K562 (cell line): ENCODE measurements around the gene SPAG16. TPM values are rescaled to one million over a fixed set of nuclear protein-coding genes. Genes with fewer than 3 reads are reported as not detected.

Experiments
- ATAC-seq: fragments of 200-7000 bp; cut with Tn5 transposase; 3 replicates; pipeline ENCODE4 v1.9.1; 2020; ENCODE audit warnings: moderate library complexity
- BruUV-seq: library from RNA; stranded (reverse); fragments of 400-500 nt; replicated peaks from 2 replicates; lab custom pipeline; 2021; lab: Mats Ljungman, UMichigan
- CTCF ChIA-PET: fragments of 300-600 bp; formaldehyde crosslinking; extraction: SDS; loops from one replicate; lab custom pipeline; 2021; ENCODE audit warnings: low intra/inter-chr PET ratio; lab: Yijun Ruan, JAX
- POLR2A ChIA-PET: fragments of 300-600, 350-650 bp; sonication (Branson Sonifier 250); formaldehyde crosslinking; extraction: SDS; loops from one replicate; lab custom pipeline; 2021; ENCODE audit warnings: antibody characterized with exemption, inconsistent platforms; lab: Yijun Ruan, JAX
- DNase-seq, 4 experiments: peaks; one replicate each; pipeline versions ENCODE4 v3.0.0 to v3.0.0-alpha.2; 2011 to 2018; ENCODE audit warnings: low spot score in 3 of 4, mixed read lengths in 3 of 4; ENCODE audit errors: extremely low read depth in 1 of 4
- FAIRE-seq: peaks from 2 replicates; lab custom pipeline; 2011; peaks lifted over from hg19 to GRCh38; lab: Jason Lieb, UNC
- H2AFZ ChIP-seq: 2 replicates; pipeline ENCODE4 v1.6.0; 2011; ENCODE audit warnings: low read depth, low read length, control low read depth, inconsistent platforms
- H3K27ac ChIP-seq: fragments of 200-600 bp; 3 replicates; pipeline ENCODE4 v1.8.0; 2011; ENCODE audit warnings: low read depth, mild to moderate bottlenecking, control low read depth, inconsistent platforms, low read length, moderate library complexity, mixed read lengths; ENCODE audit errors: extremely low read depth
- H3K27me3 ChIP-seq, 2 experiments: fragments of 300-600 bp in 1 of 2; 2 replicates in 1 of 2; 3 replicates in 1 of 2; pipeline versions ENCODE4 v1.6.0 to v1.8.0; 2011; ENCODE audit warnings: inconsistent platforms in 2 of 2, low read length in 2 of 2, mild to moderate bottlenecking in 1 of 2, mixed read lengths in 1 of 2, moderate library complexity in 1 of 2; ENCODE audit not compliant: control insufficient read depth in 2 of 2, insufficient read depth in 2 of 2
- H3K36me3 ChIP-seq: fragments of 300-600 bp; 3 replicates; pipeline ENCODE4 v1.8.0; 2011; ENCODE audit warnings: mild to moderate bottlenecking, low read length, inconsistent platforms; ENCODE audit not compliant: control insufficient read depth, insufficient read depth
- H3K4me1 ChIP-seq, 2 experiments: fragments of 200-600 bp in 1 of 2; replicated peaks in 1 of 2; 2 replicates in 1 of 2; 3 replicates in 1 of 2; pipeline versions ENCODE4 v1.5.1 to v1.8.0; 2011; ENCODE audit warnings: inconsistent platforms in 2 of 2, low read length in 2 of 2, mild to moderate bottlenecking in 1 of 2, mixed read lengths in 1 of 2, moderate library complexity in 1 of 2; ENCODE audit not compliant: control insufficient read depth in 2 of 2, insufficient read depth in 2 of 2
- H3K4me2 ChIP-seq: 2 replicates; pipeline ENCODE4 v1.6.1; 2011; ENCODE audit warnings: low read length, control low read depth, inconsistent platforms, mixed read lengths; ENCODE audit not compliant: insufficient read depth
- H3K4me3 ChIP-seq: fragments of 200-600 bp; sonication (generic), shearing (Covaris generic); 2 replicates; pipeline ENCODE4 v1.5.1; 2016; ENCODE audit warnings: control low read depth, inconsistent platforms
- H3K79me2 ChIP-seq: fragments of 200-600 bp; 3 replicates; pipeline ENCODE4 v1.8.0; 2011; ENCODE audit warnings: low read length, inconsistent platforms; ENCODE audit not compliant: control insufficient read depth, insufficient read depth
- H3K9ac ChIP-seq, 2 experiments: 2 replicates each; pipeline versions ENCODE4 v1.6.0 to v1.6.1; 2011; ENCODE audit warnings: low read depth in 2 of 2, low read length in 2 of 2, control low read depth in 1 of 2, inconsistent platforms in 1 of 2, mild to moderate bottlenecking in 1 of 2, mixed read lengths in 1 of 2; ENCODE audit not compliant: insufficient read depth in 1 of 2
- H3K9me1 ChIP-seq: one replicate; pipeline ENCODE4 v1.6.0; 2011; ENCODE audit warnings: inconsistent platforms, mild to moderate bottlenecking, low read length, moderate library complexity; ENCODE audit not compliant: control insufficient read depth, insufficient read depth
- H3K9me3 ChIP-seq: replicated peaks from 2 replicates; pipeline ENCODE4 v1.5.1; 2011; ENCODE audit warnings: low read depth, low read length, inconsistent platforms; ENCODE audit not compliant: control insufficient read depth, insufficient read depth
- H4K20me1 ChIP-seq: replicated peaks from 2 replicates; pipeline ENCODE4 v1.6.1; 2011; ENCODE audit warnings: low read length, inconsistent platforms, mixed read lengths; ENCODE audit not compliant: control insufficient read depth, insufficient read depth
- BRCA1 ChIP-seq, 2 experiments: fragments of 450-650 bp in 1 of 2; sonication (generic) in 1 of 2; formaldehyde crosslinking in 1 of 2; IDR thresholded peaks; 2 replicates each; pipeline versions ENCODE4 v1.5.0 to v1.6.1; 2017 to 2020; ENCODE audit warnings: mild to moderate bottlenecking in 1 of 2, missing genetic modification reagents in 1 of 2
- ELK3 ChIP-seq: fragments of 450-650 bp; formaldehyde crosslinking; IDR thresholded peaks from 2 replicates; pipeline ENCODE4 v1.4.0; 2020; ENCODE audit warnings: mild to moderate bottlenecking
- EP400 ChIP-seq: fragments of 450-650 bp; IDR thresholded peaks from 2 replicates; pipeline ENCODE4 v1.6.1; 2017; ENCODE audit warnings: antibody characterized with exemption, mild to moderate bottlenecking, moderate library complexity
- GATA2 ChIP-seq: sonication (generic); formaldehyde crosslinking; IDR thresholded peaks from 2 replicates; pipeline ENCODE4 v1.4.0; 2020; ENCODE audit warnings: mild to moderate bottlenecking, missing genetic modification reagents
- GTF3C2 ChIP-seq: IDR thresholded peaks from 3 replicates; pipeline ENCODE4 v1.6.1; 2011; ENCODE audit warnings: borderline replicate concordance, mild to moderate bottlenecking, moderate library complexity; ENCODE audit not compliant: insufficient read length; ENCODE audit errors: extremely low read depth
- PHTF2 ChIP-seq: fragments of 250-450 bp; sonication (Bioruptor Pico); IDR thresholded peaks from 2 replicates; pipeline ENCODE4 v1.5.0; 2021; ENCODE audit warnings: mild to moderate bottlenecking
- PYGO2 ChIP-seq: fragments of 450-650 bp; IDR thresholded peaks from 2 replicates; pipeline ENCODE4 v1.6.1; 2016; ENCODE audit warnings: mild to moderate bottlenecking, missing genetic modification characterization, moderate library complexity, missing compliant biosample characterization
- SMAD1 ChIP-seq: fragments of 150-350 bp; IDR thresholded peaks from 2 replicates; pipeline ENCODE4 v1.6.1; 2014; ENCODE audit warnings: low read length, low read depth; ENCODE audit not compliant: partially characterized antibody
- TEAD2 ChIP-seq: fragments of 450-650 bp; IDR thresholded peaks from 2 replicates; pipeline ENCODE4 v1.6.1; 2016; ENCODE audit warnings: missing genetic modification characterization, control low read depth, missing compliant biosample characterization
- ZBTB7A ChIP-seq: IDR thresholded peaks from 2 replicates; pipeline ENCODE4 v1.6.1; 2011; ENCODE audit warnings: low read depth, mild to moderate bottlenecking, low read length, moderate library complexity, borderline replicate concordance; ENCODE audit not compliant: control insufficient read depth
- ZNF184 ChIP-seq: sonication (generic); formaldehyde crosslinking; IDR thresholded peaks from 2 replicates; pipeline ENCODE4 v1.5.0; 2020; ENCODE audit warnings: missing genetic modification reagents
- ZNF263 ChIP-seq: sonication (generic); formaldehyde crosslinking; IDR thresholded peaks from 2 replicates; pipeline ENCODE4 v1.8.0; 2022; ENCODE audit warnings: mild to moderate bottlenecking, missing genetic modification reagents, borderline replicate concordance
- ZNF274 ChIP-seq: IDR thresholded peaks from 2 replicates; pipeline ENCODE4 v1.6.1; 2011; ENCODE audit warnings: low read depth, mild to moderate bottlenecking, low read length, moderate library complexity, borderline replicate concordance
- ZNF280A ChIP-seq: fragments of 450-650 bp; IDR thresholded peaks from 2 replicates; pipeline ENCODE4 v1.6.1; 2018; ENCODE audit warnings: mild to moderate bottlenecking, low read depth; ENCODE audit not compliant: partially characterized antibody
- ZNF639 ChIP-seq, 2 experiments: fragments of 200-800 bp in 1 of 2; sonication (Bioruptor generic) in 1 of 2; sonication (generic) in 1 of 2; formaldehyde crosslinking in 1 of 2; IDR thresholded peaks in 1 of 2; conservative IDR thresholded peaks in 1 of 2; 2 replicates each; pipeline versions ENCODE4 v1.5.0 to v1.6.1; 2016 to 2020; ENCODE audit warnings: missing compliant biosample characterization in 1 of 2, missing genetic modification characterization in 1 of 2, missing genetic modification reagents in 1 of 2
- WGBS: fragments of 100-300 bp; shearing (Covaris generic); methylation state at CpG from one replicate; pipeline ENCODE4 v1.1.6; 2016; ENCODE audit warnings: low coverage, mixed read lengths; ENCODE audit not compliant: insufficient coverage; ENCODE audit errors: missing lambda C conversion rate; 5-methylcytosine and 5-hydroxymethylcytosine counted together
- in situ Hi-C: fragments of 300-500 bp; cut with MboI; formaldehyde crosslinking; loops from 4 replicates; pipeline ENCODE4 v1.15.0; 2018; ENCODE audit warnings: inconsistent platforms, mixed read lengths
- intact Hi-C: fragments of 100-400 bp; cut with micrococcal nuclease; formaldehyde crosslinking; loops from 2 replicates; pipeline ENCODE4 v1.14.2; 2022
- polyA plus RNA-seq, 8 experiments: library from polyadenylated mRNA; depleted of rRNA in 4 of 8; stranded (reverse) in 5 of 8; unstranded in 3 of 8; fragments of >200 nt; fragmentation: Nextera tagmentation in 2 of 8; fragmentation: Illumina TruSeq in 1 of 8; extraction: Ambion mirVana in 2 of 8; extraction: Trizol in 1 of 8; gene quantifications; 2 replicates each; pipeline versions ENCODE4 v1.2.1 to v1.2.3, GENCODE V29; 2011 to 2014; ENCODE audit warnings: inconsistent platforms in 1 of 8, missing spikeins in 1 of 8
- total RNA-seq, 7 experiments: library from RNA; depleted of rRNA in 6 of 7; stranded (reverse); fragments of >200 nt in 6 of 7; fragmentation: Illumina TruSeq in 2 of 7; extraction: Trizol in 2 of 7; gene quantifications; 2 replicates each; pipeline versions ENCODE4 v1.2.1 to v1.2.3, GENCODE V29; 2011 to 2021; ENCODE audit warnings: low replicate concordance in 1 of 7

SPAG16 gene
- total and polyA plus RNA-seq, 9 of the 15 experiments (the other 6 are each of a cell fraction or from before 2014, with no cell fraction given) = 0.98 to 5.9 (median 3.5) TPM

GRCh38 chr2:214011676-214012075, 727.4 kb downstream of the SPAG16 start:
- BruUV-seq = no TSS peak
- Histone ChIP-seq H3K9me1 (no peaks in the 10 kb centered on the region), H3K4me2 (no peak overlapping the region), H3K9ac (no peak overlapping the region), H4K20me1 (no peaks in the 10 kb centered on the region), H3K9me3 (no peaks in the 10 kb centered on the region; the same call in 1 of the 2 replicates), H3K27me3 (no peaks in the 10 kb centered on the region), H3K79me2 (no peaks in the 10 kb centered on the region), H2AFZ (no peak overlapping the region), H3K4me3 (no peak overlapping the region), H3K4me1 (no peaks in the 10 kb centered on the region), H3K27ac (no peak overlapping the region), H3K36me3 (no peaks in the 10 kb centered on the region)
- 0% methylated on average over 2 of the region's 3 CpGs for WGBS
- CTCF ChIA-PET = no interaction called here
- ATAC-seq (no peak), DNase-seq (no peak), FAIRE-seq (no peak)
- in situ Hi-C loops (no loop called here), intact Hi-C loops (no loop called here)
- POLR2A ChIA-PET = no interaction called here
- no peak for TF ChIP-seq ZNF263 (CRISPR knock-in tag)
- TF ChIP-seq EP400 = no peak
- TF ChIP-seq PHTF2 (CRISPR knock-in tag) = no peak
- TF ChIP-seq ELK3 (CRISPR knock-in tag) = no peak
- TF ChIP-seq SMAD1 = no peak
- no peak for TF ChIP-seq ZNF639 (CRISPR knock-in tag; conservative IDR thresholded peaks at IDR 0.05 in 1 of 2, IDR thresholded peaks at IDR 0.05 in 1 of 2)
- no peak for TF ChIP-seq GATA2 (CRISPR knock-in tag)
- no peak for TF ChIP-seq BRCA1 (IDR thresholded peaks at IDR 0.05)
- no peak for TF ChIP-seq BRCA1 (CRISPR knock-in tag; IDR thresholded peaks at IDR 0.05)
- TF ChIP-seq TEAD2 (tag) = no peak
- no peak for TF ChIP-seq ZBTB7A
- no peak for TF ChIP-seq PYGO2 (tag)
- no peak for TF ChIP-seq ZNF280A
- no peak for TF ChIP-seq ZNF274
- TF ChIP-seq GTF3C2 = no peak
- TF ChIP-seq ZNF184 (CRISPR knock-in tag) = no peak
